PC-9 (cell line): ENCODE data around the gene KRTAP10-6. TPM values are rescaled to one million over a fixed set of nuclear protein-coding genes. Genes with fewer than 3 reads are reported as not detected.
"Not testable (repeated sequence)": the region's sequence is repeated elsewhere in the genome, so short reads cannot be mapped to it uniquely, and the experiment has no call there.

Experiments
- BruUV-seq: library from RNA; stranded (reverse); fragments of 400-500 nt; replicated peaks from 2 replicates; lab custom pipeline; 2021; lab: Mats Ljungman, UMichigan
- CTCF ChIA-PET: fragments of 300-600 bp; sonication (Branson Sonifier 250); formaldehyde crosslinking; loops from one replicate; lab custom pipeline; 2022; ENCODE audit warnings: antibody characterized with exemption; lab: Charles Lee
- POLR2A ChIA-PET: fragments of 300-600 bp; sonication (Branson Sonifier 250); formaldehyde crosslinking; loops from one replicate; lab custom pipeline; 2022; ENCODE audit warnings: antibody characterized with exemption; ENCODE audit not compliant: unreplicated experiment; lab: Charles Lee
- DNase-seq, 2 experiments: peaks; one replicate each; pipeline versions ENCODE4 v3.0.0 to v3.0.0-alpha.2; 2015 to 2022; ENCODE audit warnings: mixed read lengths in 1 of 2
- H2AFZ ChIP-seq: fragments of 200-600 bp; sonication (generic); 2 replicates; pipeline ENCODE4 v1.8.1; 2017; ENCODE audit warnings: antibody characterized with exemption
- H3F3A ChIP-seq: fragments of 200-600 bp; sonication (generic); 2 replicates; pipeline ENCODE4 v1.8.1; 2017; ENCODE audit warnings: antibody characterized with exemption, mild to moderate bottlenecking, low read depth; ENCODE audit not compliant: insufficient read depth
- H3K27ac ChIP-seq: fragments of 200-600 bp; sonication (generic); 2 replicates; pipeline ENCODE4 v1.6.1; 2016; ENCODE audit warnings: mixed run types
- H3K27me3 ChIP-seq: fragments of 200-600 bp; sonication (generic); 2 replicates; pipeline ENCODE4 v1.6.1; 2016; ENCODE audit warnings: low read depth, mixed run types; ENCODE audit not compliant: insufficient read depth
- H3K36me3 ChIP-seq: fragments of 200-600 bp; sonication (generic); 2 replicates; pipeline ENCODE4 v1.6.1; 2016; ENCODE audit warnings: low read depth, mixed run types
- H3K4me1 ChIP-seq: fragments of 200-600 bp; sonication (generic); replicated peaks from 2 replicates; pipeline ENCODE4 v1.6.1; 2016; ENCODE audit warnings: mixed run types; ENCODE audit not compliant: insufficient read depth
- H3K4me2 ChIP-seq: fragments of 200-600 bp; sonication (generic); 2 replicates; pipeline ENCODE4 v1.6.1; 2017; ENCODE audit warnings: mixed run types
- H3K4me3 ChIP-seq: fragments of 200-600 bp; sonication (generic); 2 replicates; pipeline ENCODE4 v1.6.1; 2016; ENCODE audit warnings: mixed run types
- H3K79me2 ChIP-seq: fragments of 200-600 bp; sonication (generic); 2 replicates; pipeline ENCODE4 v1.6.1; 2017; ENCODE audit warnings: low read depth, mixed run types
- H3K9me2 ChIP-seq: fragments of 200-600 bp; sonication (generic); 2 replicates; pipeline ENCODE4 v1.8.1; 2017; ENCODE audit warnings: mild to moderate bottlenecking; ENCODE audit not compliant: insufficient read depth
- H3K9me3 ChIP-seq: fragments of 200-600 bp; sonication (generic); 2 replicates; pipeline ENCODE4 v1.8.1; 2016; ENCODE audit warnings: low read depth; ENCODE audit not compliant: insufficient read depth
- H4K20me1 ChIP-seq: fragments of 200-600 bp; sonication (generic); 2 replicates; pipeline ENCODE4 v1.8.1; 2017; ENCODE audit not compliant: insufficient read depth
- EZH2 ChIP-seq: fragments of 200-600 bp; sonication (generic); IDR thresholded peaks from 2 replicates; pipeline ENCODE4 v1.8.0; 2017; ENCODE audit warnings: antibody characterized with exemption, low read depth
- intact Hi-C: fragments of 100-400 bp; cut with micrococcal nuclease; formaldehyde crosslinking; loops from one replicate; pipeline ENCODE4 v1.10.0; 2022; ENCODE audit not compliant: unreplicated experiment
- total RNA-seq: library from RNA; stranded (reverse); gene quantifications from 2 replicates; pipeline ENCODE4 v1.2.3, GENCODE V29; 2021
- TF ChIP-seq, protein P1 (sequence below): fragments of 200-600 bp; sonication (generic); conservative IDR thresholded peaks from 2 replicates; pipeline ENCODE4 v1.6.1; 2017; ENCODE audit warnings: mixed run types, antibody characterized with exemption, mild to moderate bottlenecking, moderate library complexity

Gene KRTAP10-6
- total RNA-seq, 1 experiment from 2014 or later = not detected

DNA sequence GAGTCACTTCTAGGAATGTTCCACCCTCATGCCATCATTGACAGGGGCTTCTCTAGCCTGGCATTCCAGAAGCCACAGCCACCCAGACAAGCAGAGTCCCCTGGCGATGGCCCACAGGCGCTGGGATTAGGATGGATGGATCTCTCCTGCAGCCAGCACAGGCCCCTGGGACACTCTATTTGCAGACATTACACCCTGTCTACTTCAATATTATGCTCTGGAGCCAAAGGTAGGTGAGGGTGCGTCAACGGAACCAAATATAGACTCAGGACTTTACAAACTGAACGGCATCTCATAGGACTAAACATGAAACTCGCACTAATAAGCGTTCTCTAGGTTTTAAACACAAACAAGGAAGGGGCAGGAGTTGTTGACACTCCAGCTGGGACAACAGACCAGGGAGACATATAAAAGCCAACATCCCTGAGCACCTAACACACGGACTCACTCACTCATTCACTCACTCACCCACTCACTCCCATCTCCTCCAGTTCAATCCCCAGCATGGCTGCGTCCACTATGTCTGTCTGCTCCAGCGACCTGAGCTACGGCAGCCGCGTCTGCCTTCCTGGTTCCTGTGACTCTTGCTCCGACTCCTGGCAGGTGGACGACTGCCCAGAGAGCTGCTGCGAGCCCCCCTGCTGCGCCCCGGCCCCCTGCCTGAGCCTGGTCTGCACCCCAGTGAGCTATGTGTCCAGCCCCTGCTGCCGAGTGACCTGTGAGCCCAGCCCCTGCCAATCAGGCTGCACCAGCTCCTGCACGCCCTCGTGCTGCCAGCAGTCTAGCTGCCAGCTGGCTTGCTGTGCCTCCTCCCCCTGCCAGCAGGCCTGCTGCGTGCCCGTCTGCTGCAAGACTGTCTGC, 8.0 kb upstream of the KRTAP10-6 start, which contains the start of gene KRTAP10-7:
KRTAP10-7 (plus strand) TSS at position 480 of the 861 bp plus-strand sequence; CDS start at position 505, 25 bp downstream.
- CTCF ChIA-PET, H3K36me3 ChIP-seq, H3K9me2 ChIP-seq, H4K20me1 ChIP-seq, H3K27ac ChIP-seq, H3F3A ChIP-seq, H2AFZ ChIP-seq, H3K4me3 ChIP-seq, DNase-seq, H3K9me3 ChIP-seq, H3K79me2 ChIP-seq, H3K4me2 ChIP-seq, intact Hi-C loops, H3K4me1 ChIP-seq, POLR2A ChIA-PET, BruUV-seq: not testable (repeated sequence)
- H3K27me3 ChIP-seq = peaks cover 64% of the 10 kb centered on the region

DNA sequence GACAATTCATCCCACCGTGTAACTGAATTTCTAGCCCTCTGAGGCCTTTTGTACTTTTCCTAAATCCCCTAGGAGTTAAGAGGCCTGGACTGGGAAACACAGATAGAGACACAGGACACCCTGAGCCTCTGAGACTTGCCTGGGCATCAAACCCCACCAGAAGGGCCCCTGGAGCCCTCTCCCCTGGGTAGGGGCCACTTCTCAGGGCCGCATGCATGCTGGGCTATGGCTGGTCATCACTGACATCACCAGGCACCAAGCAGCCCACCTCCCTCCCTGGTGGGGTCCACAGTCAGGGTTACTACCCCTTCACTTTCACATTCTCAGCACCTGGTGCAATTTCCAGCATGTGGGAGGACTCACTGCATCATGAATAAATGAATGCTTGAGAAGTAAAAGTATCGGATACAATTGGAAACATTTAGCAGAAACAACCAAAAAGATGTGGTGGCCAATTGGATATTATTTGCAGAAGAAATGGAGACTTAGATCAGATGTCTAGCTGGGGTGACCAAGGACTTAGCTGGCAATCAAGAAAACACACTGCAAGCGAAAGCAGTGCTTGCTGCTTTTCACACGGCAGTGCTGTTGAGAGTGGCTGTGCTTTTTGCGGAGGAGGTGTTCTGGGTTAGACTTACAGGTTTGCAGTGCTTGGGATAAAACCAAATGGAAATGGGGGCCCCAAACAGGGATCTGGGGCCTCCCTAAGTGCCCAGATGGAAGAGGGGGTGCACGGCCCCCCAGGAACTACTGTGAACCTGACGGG, 7.1 kb upstream of the KRTAP10-6 start:
- no peaks in the 10 kb centered on the region for H3K79me2 ChIP-seq
- H3K4me3 ChIP-seq = no peak overlapping the region
- H3K9me2 ChIP-seq = no peaks in the 10 kb centered on the region
- CTCF ChIA-PET = no interaction called here
- H3K9me3 ChIP-seq = no peaks in the 10 kb centered on the region
- DNase-seq = no peak
- H3K27me3 ChIP-seq = peaks cover 65% of the 10 kb centered on the region
- H3F3A ChIP-seq = no peaks in the 10 kb centered on the region
- H3K4me2 ChIP-seq = no peak overlapping the region
- no peaks in the 10 kb centered on the region for H4K20me1 ChIP-seq
- H3K4me1 ChIP-seq = no peaks in the 10 kb centered on the region
- no TSS peak for BruUV-seq
- no peak overlapping the region for H3K27ac ChIP-seq
- H2AFZ ChIP-seq = no peak overlapping the region
- H3K36me3 ChIP-seq = no peaks in the 10 kb centered on the region
- POLR2A ChIA-PET = no interaction called here
- intact Hi-C loops = no loop called here
- TF ChIP-seq, protein P1, sequence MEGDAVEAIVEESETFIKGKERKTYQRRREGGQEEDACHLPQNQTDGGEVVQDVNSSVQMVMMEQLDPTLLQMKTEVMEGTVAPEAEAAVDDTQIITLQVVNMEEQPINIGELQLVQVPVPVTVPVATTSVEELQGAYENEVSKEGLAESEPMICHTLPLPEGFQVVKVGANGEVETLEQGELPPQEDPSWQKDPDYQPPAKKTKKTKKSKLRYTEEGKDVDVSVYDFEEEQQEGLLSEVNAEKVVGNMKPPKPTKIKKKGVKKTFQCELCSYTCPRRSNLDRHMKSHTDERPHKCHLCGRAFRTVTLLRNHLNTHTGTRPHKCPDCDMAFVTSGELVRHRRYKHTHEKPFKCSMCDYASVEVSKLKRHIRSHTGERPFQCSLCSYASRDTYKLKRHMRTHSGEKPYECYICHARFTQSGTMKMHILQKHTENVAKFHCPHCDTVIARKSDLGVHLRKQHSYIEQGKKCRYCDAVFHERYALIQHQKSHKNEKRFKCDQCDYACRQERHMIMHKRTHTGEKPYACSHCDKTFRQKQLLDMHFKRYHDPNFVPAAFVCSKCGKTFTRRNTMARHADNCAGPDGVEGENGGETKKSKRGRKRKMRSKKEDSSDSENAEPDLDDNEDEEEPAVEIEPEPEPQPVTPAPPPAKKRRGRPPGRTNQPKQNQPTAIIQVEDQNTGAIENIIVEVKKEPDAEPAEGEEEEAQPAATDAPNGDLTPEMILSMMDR = no peak
- no peak for TF ChIP-seq EZH2

DNA sequence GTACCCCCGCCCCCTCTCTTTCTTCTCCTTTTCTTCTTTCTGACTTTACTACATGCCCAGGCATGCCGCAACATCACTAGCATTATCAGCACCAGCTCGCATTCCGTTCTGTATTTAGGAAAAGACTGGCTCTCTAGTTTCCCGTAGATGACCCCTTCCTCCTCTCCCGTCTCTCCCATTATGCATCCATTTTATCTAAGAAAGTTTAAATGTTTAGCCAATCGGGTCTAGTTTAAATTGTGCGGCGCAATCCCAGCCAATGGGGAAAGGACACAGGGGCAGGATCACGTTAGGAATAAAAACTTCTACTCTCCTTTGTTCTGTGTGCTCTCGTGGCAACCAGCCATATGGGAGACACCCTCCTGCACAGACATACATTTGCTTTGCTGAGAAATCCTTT, 5.8 kb upstream of the KRTAP10-6 start:
- no peaks in the 10 kb centered on the region for H3K4me1 ChIP-seq
- no peak for TF ChIP-seq EZH2
- TF ChIP-seq, protein P1 = no peak
- no peak overlapping the region for H2AFZ ChIP-seq
- POLR2A ChIA-PET = no interaction called here
- CTCF ChIA-PET = no interaction called here
- no peak overlapping the region for H3K4me2 ChIP-seq
- no peaks in the 10 kb centered on the region for H4K20me1 ChIP-seq
- H3F3A ChIP-seq = no peaks in the 10 kb centered on the region
- no peaks in the 10 kb centered on the region for H3K9me2 ChIP-seq
- BruUV-seq = no TSS peak
- H3K27ac ChIP-seq = no peak overlapping the region
- H3K9me3 ChIP-seq = no peaks in the 10 kb centered on the region
- H3K27me3 ChIP-seq = peaks cover 69% of the 10 kb centered on the region
- H3K36me3 ChIP-seq = no peaks in the 10 kb centered on the region
- H3K79me2 ChIP-seq = no peaks in the 10 kb centered on the region
- no peak for DNase-seq
- intact Hi-C loops = no loop called here
- no peak overlapping the region for H3K4me3 ChIP-seq
